Gastroesophageal sphincter (tissue), 2 donors: Measurements from ENCODE around the gene ZNF280A.

Experiments used
- POLR2A ChIP-seq, 2 donors: fragments of 450-650 bp; IDR thresholded peaks; one replicate each; pipeline ENCODE4 v1.6.1; 2017; ENCODE audit warnings: antibody characterized with exemption in 2 of 2, mild to moderate bottlenecking in 2 of 2, moderate library complexity in 1 of 2
- POLR2AphosphoS5 ChIP-seq: sonication (generic); formaldehyde crosslinking; IDR thresholded peaks from one replicate; pipeline ENCODE4 v1.6.1; 2017; ENCODE audit warnings: antibody characterized with exemption

DNA sequence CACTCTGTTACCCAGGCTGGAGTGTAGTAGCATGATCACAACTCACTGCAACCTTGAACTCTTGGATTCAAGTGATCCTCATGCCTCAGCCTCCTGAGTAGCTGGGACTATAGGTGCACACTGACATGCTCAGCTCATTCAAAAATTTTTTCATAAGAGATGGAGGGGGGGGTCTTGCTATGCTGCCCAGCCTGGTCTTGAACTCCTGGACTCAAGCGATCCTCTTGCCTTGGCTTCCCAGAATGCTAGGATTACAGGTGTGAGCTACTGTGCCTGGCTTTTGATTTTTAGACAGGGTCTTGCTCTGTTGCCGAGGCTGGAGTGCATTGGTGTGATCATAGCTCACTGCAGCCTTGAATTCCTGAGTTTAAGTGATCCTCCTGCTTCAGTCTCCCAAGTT lies 25.0 kb upstream of the ZNF280A start:
- TF ChIP-seq POLR2AphosphoS5 (no peak), POLR2A (IDR thresholded peaks at IDR 0.05) (no peak)
